HG03108 (cell line): ENCODE results near the gene SERPINB4.
A peak's percentile ranks its signal among the peaks of the same experiment; 100 is the strongest.

Experiments used
- ATAC-seq: cut with Tn5 transposase; IDR thresholded peaks from one replicate; pipeline ENCODE4 v1.9.1; 2021; ENCODE audit warnings: moderate library complexity; ENCODE audit not compliant: unreplicated experiment

Gene SERPINB4

GRCh38 chr18:63637703-63638102, 6.4 kb downstream of the SERPINB4 start:
- ATAC-seq, result no peak

GRCh38 chr18:63627819-63628218, 16.2 kb downstream of the SERPINB4 start:
- ATAC-seq, result no peak

- ATAC-seq, result no peak
These were observed 17.6 kb downstream of the SERPINB4 start for GRCh38 chr18:63626431-63626830.

GRCh38 chr18:63624863-63625262, 19.2 kb downstream of the SERPINB4 start:
- no peak for ATAC-seq

GRCh38 chr18:63619661-63620060, 24.4 kb downstream of the SERPINB4 start:
- ATAC-seq, result no peak

GRCh38 chr18:63617915-63618234, 26.2 kb downstream of the SERPINB4 start:
- no peak for ATAC-seq

- ATAC-seq, result peak; percentile 62
These were observed 26.8 kb downstream of the SERPINB4 start for GRCh38 chr18:63617049-63617914.

GRCh38 chr18:63613420-63613819, 30.6 kb downstream of the SERPINB4 start:
- ATAC-seq, result no peak

- no peak for ATAC-seq
These were observed 37.5 kb downstream of the SERPINB4 start for GRCh38 chr18:63606526-63606925.

- no peak for ATAC-seq
These were observed 39.1 kb downstream of the SERPINB4 start for GRCh38 chr18:63604791-63605567.

GRCh38 chr18:63603772-63604171, 40.3 kb downstream of the SERPINB4 start:
- ATAC-seq, result peak; percentile 92

- ATAC-seq, result no peak
These were observed 40.7 kb downstream of the SERPINB4 start for GRCh38 chr18:63603355-63603754.

- no peak for ATAC-seq
These were observed 47.1 kb downstream of the SERPINB4 start for GRCh38 chr18:63596964-63597363.

- ATAC-seq, result no peak
These were observed 51.6 kb downstream of the SERPINB4 start for GRCh38 chr18:63592471-63592870.

- ATAC-seq, result no peak
These were observed 52.3 kb downstream of the SERPINB4 start for GRCh38 chr18:63591725-63592124.

- ATAC-seq, result no peak
These were observed 52.9 kb downstream of the SERPINB4 start for GRCh38 chr18:63590966-63591695.

GRCh38 chr18:63590373-63590772, 53.7 kb downstream of the SERPINB4 start:
- ATAC-seq, result no peak

- no peak for ATAC-seq
These were observed 55.1 kb downstream of the SERPINB4 start for GRCh38 chr18:63588909-63589308.
